ENCODE measurements around the gene SZRD1. TPM values are rescaled to one million over a fixed set of nuclear protein-coding genes. Genes with fewer than 3 reads are reported as not detected.

The SZRD1 gene
- total and polyA plus RNA-seq, 2 donors (not counting 1 experiment from before 2014, with no cell fraction given), result 92.4 to 110 TPM

- 94% methylated on average over 25 of the region's 25 CpGs for WGBS (ENCODE audit: insufficient coverage)
- ChIA-PET CTCF (no interaction called here), POLR2A (interaction anchor here (0.7 kb wide), 1 partner anchor 42 kb away, joined by 3 read pairs; no protein-coding TSS in a partner anchor)
- no peaks in the 10 kb centered on the region for H3K36me3 ChIP-seq (replicated peaks in 1 of 2; ENCODE audit: control extremely low read depth in 1 of 2, control insufficient read depth in 1 of 2, extremely low read depth in 1 of 2, insufficient read depth in 2 of 2, low read length in 1 of 2)
- H3K79me2 ChIP-seq (ENCODE audit: control insufficient read depth, insufficient read depth, low read length), result no peaks in the 10 kb centered on the region
- Mint-ChIP-seq H3K9me3 (ENCODE audit: insufficient read depth) (no peaks in the 10 kb centered on the region), H3K27me3 (peaks cover 4% of the 10 kb centered on the region), H3K4me1 (no peaks in the 10 kb centered on the region), H3K4me3 (no peak overlapping the region), H3K27ac (no peak overlapping the region)
- H2AFZ ChIP-seq (ENCODE audit: insufficient read depth, low read depth, low read length, poor library complexity, severe bottlenecking), result no peak overlapping the region
- no peak for TF ChIP-seq EZH2 (IDR thresholded peaks at IDR 0.05; ENCODE audit: borderline replicate concordance, insufficient read depth, low read depth, low read length, poor library complexity, severe bottlenecking)
- TF ChIP-seq CTCF (IDR thresholded peaks at IDR 0.05), result no peak
- no peaks in the 10 kb centered on the region for H3K27me3 ChIP-seq (replicated peaks in 1 of 4; ENCODE audit: control extremely low read depth in 1 of 4, control insufficient read depth in 3 of 4, insufficient read depth in 4 of 4, low read length in 3 of 4)
- H3K4me3 ChIP-seq (ENCODE audit: control extremely low read depth in 1 of 5, extremely low read depth in 1 of 5, insufficient read depth in 1 of 5, low read depth in 2 of 5, low read length in 4 of 5), result no peak overlapping the region
- no peaks in the 10 kb centered on the region for H3K4me1 ChIP-seq (ENCODE audit: control insufficient read depth in 2 of 2, insufficient read depth in 2 of 2, low read length in 2 of 2)
- no peaks in the 10 kb centered on the region for H3K9me3 ChIP-seq (ENCODE audit: control extremely low read depth in 1 of 3, control insufficient read depth in 2 of 3, insufficient read depth in 1 of 3, low read length in 2 of 3)
- intact Hi-C loops (cut with micrococcal nuclease), result no loop called here
- ATAC-seq (ENCODE audit: low read depth) (no peak), DNase-seq (no peak)
- H3K9ac ChIP-seq (ENCODE audit: low read length), result no peak overlapping the region
- H3K27ac ChIP-seq (ENCODE audit: low read length in 2 of 2), result no peak overlapping the region
- H4K20me1 ChIP-seq (ENCODE audit: control insufficient read depth, insufficient read depth, low read length, poor library complexity, severe bottlenecking), result no peaks in the 10 kb centered on the region
- H3K4me2 ChIP-seq (replicated peaks; ENCODE audit: low read depth, low read length, poor library complexity, severe bottlenecking), result no peak overlapping the region
Observed at GRCh38 chr1:16409536-16410152, 42.6 kb downstream of the SZRD1 start.

- no peak overlapping the region for H2AFZ ChIP-seq (ENCODE audit: insufficient read depth, low read depth, low read length, poor library complexity, severe bottlenecking)
- H3K27me3 ChIP-seq (replicated peaks in 1 of 4; ENCODE audit: control extremely low read depth in 1 of 4, control insufficient read depth in 3 of 4, insufficient read depth in 4 of 4, low read length in 3 of 4), result no peaks in the 10 kb centered on the region
- H3K27ac ChIP-seq (ENCODE audit: low read length in 2 of 2), result no peak overlapping the region
- ChIA-PET POLR2A (no interaction called here), CTCF (no interaction called here)
- no peaks in the 10 kb centered on the region for H4K20me1 ChIP-seq (ENCODE audit: control insufficient read depth, insufficient read depth, low read length, poor library complexity, severe bottlenecking)
- no peak overlapping the region for H3K4me2 ChIP-seq (replicated peaks; ENCODE audit: low read depth, low read length, poor library complexity, severe bottlenecking)
- no peak overlapping the region for H3K27ac Mint-ChIP-seq
- H3K4me3 ChIP-seq (ENCODE audit: control extremely low read depth in 1 of 5, extremely low read depth in 1 of 5, insufficient read depth in 1 of 5, low read depth in 2 of 5, low read length in 4 of 5), result no peak overlapping the region
- no peak overlapping the region for H3K4me3 Mint-ChIP-seq
- H3K9me3 ChIP-seq (ENCODE audit: control extremely low read depth in 1 of 3, control insufficient read depth in 2 of 3, insufficient read depth in 1 of 3, low read length in 2 of 3), result no peaks in the 10 kb centered on the region
- H3K4me1 Mint-ChIP-seq, result no peaks in the 10 kb centered on the region
- DNase-seq, result no peak
- 100% methylated on average over 4 of the region's 5 CpGs for WGBS (ENCODE audit: insufficient coverage)
- intact Hi-C loops (cut with micrococcal nuclease), result no loop called here
- no peaks in the 10 kb centered on the region for H3K79me2 ChIP-seq (ENCODE audit: control insufficient read depth, insufficient read depth, low read length)
- H3K27me3 Mint-ChIP-seq, result peaks cover 4% of the 10 kb centered on the region
- TF ChIP-seq CTCF (IDR thresholded peaks at IDR 0.05) (no peak), EZH2 (IDR thresholded peaks at IDR 0.05; ENCODE audit: borderline replicate concordance, insufficient read depth, low read depth, low read length, poor library complexity, severe bottlenecking) (no peak)
- H3K36me3 ChIP-seq (replicated peaks in 1 of 2; ENCODE audit: control extremely low read depth in 1 of 2, control insufficient read depth in 1 of 2, extremely low read depth in 1 of 2, insufficient read depth in 2 of 2, low read length in 1 of 2), result no peaks in the 10 kb centered on the region
- no peaks in the 10 kb centered on the region for H3K9me3 Mint-ChIP-seq (ENCODE audit: insufficient read depth)
- no peak for ATAC-seq (ENCODE audit: low read depth)
- no peak overlapping the region for H3K9ac ChIP-seq (ENCODE audit: low read length)
- H3K4me1 ChIP-seq (ENCODE audit: control insufficient read depth in 2 of 2, insufficient read depth in 2 of 2, low read length in 2 of 2), result no peaks in the 10 kb centered on the region
Observed at GRCh38 chr1:16410803-16411202, 43.8 kb downstream of the SZRD1 start.

Data from B cell (primary cell).